K562 (cell line): ENCODE results near the gene PANK2. TPM values are rescaled to one million over a fixed set of nuclear protein-coding genes. Genes with fewer than 3 reads are reported as not detected.

Experiments
- E2F4 ChIP-seq: sonication (generic); formaldehyde crosslinking; IDR thresholded peaks from 2 replicates; pipeline ENCODE4 v1.8.0; 2022; ENCODE audit warnings: mild to moderate bottlenecking, low read depth, missing genetic modification reagents
- HES1 ChIP-seq: fragments of 450-650 bp; IDR thresholded peaks from 2 replicates; pipeline ENCODE4 v1.6.1; 2016; ENCODE audit warnings: low read depth, mild to moderate bottlenecking, moderate library complexity
- IRF9 ChIP-seq: fragments of 450-650 bp; IDR thresholded peaks from 2 replicates; pipeline ENCODE4 v1.6.1; 2016; ENCODE audit warnings: missing biosample characterization, missing genetic modification characterization
- MCM2 ChIP-seq: fragments of 450-650 bp; IDR thresholded peaks from 2 replicates; pipeline ENCODE4 v1.6.1; 2017; ENCODE audit warnings: low read depth, mild to moderate bottlenecking
- MXD1 ChIP-seq: fragments of 250-450 bp; sonication (Bioruptor Pico); IDR thresholded peaks from 2 replicates; pipeline ENCODE4 v1.8.0; 2021; ENCODE audit warnings: borderline replicate concordance, mild to moderate bottlenecking, moderate library complexity; ENCODE audit not compliant: poor library complexity, severe bottlenecking
- MXI1 ChIP-seq: IDR thresholded peaks from 2 replicates; pipeline ENCODE4 v1.6.1; 2011; ENCODE audit warnings: low read depth, mild to moderate bottlenecking, improper control_type of control experiment, low read length
- NFRKB ChIP-seq: fragments of 450-650 bp; IDR thresholded peaks from 2 replicates; pipeline ENCODE4 v1.6.1; 2016; ENCODE audit warnings: low read depth
- NKRF ChIP-seq: fragments of 450-650 bp; IDR thresholded peaks from 2 replicates; pipeline ENCODE4 v1.6.1; 2016; ENCODE audit warnings: borderline replicate concordance
- NR2C2 ChIP-seq, 2 experiments: fragments of 200-800 bp in 1 of 2; sonication (Bioruptor generic) in 1 of 2; sonication (generic) in 1 of 2; formaldehyde crosslinking in 1 of 2; IDR thresholded peaks; 2 replicates each; pipeline versions ENCODE4 v1.6.1 to v1.8.0; 2016 to 2022; ENCODE audit warnings: mild to moderate bottlenecking in 1 of 2, missing compliant biosample characterization in 1 of 2, missing genetic modification characterization in 1 of 2, missing genetic modification reagents in 1 of 2
- PPARD ChIP-seq: fragments of 250-450 bp; sonication (Bioruptor Pico); IDR thresholded peaks from 2 replicates; pipeline ENCODE4 v1.8.0; 2022; ENCODE audit warnings: inconsistent platforms, mild to moderate bottlenecking, moderate library complexity
- TCF3 ChIP-seq: sonication (generic); formaldehyde crosslinking; IDR thresholded peaks from 2 replicates; pipeline ENCODE4 v1.4.0; 2020; ENCODE audit warnings: mild to moderate bottlenecking, missing genetic modification reagents
- TEAD1 ChIP-seq, 2 experiments: fragments of 450-650 bp in 1 of 2; sonication (generic) in 1 of 2; formaldehyde crosslinking; IDR thresholded peaks; 2 replicates each; pipeline versions ENCODE4 v1.4.0 to v1.8.0; 2020 to 2022; ENCODE audit warnings: mild to moderate bottlenecking in 2 of 2, missing genetic modification reagents in 1 of 2
- TEAD4 ChIP-seq, 2 experiments: sonication (generic) in 1 of 2; formaldehyde crosslinking in 1 of 2; IDR thresholded peaks; 2 replicates each; pipeline versions ENCODE4 v1.6.1 to v1.8.0; 2012 to 2022; ENCODE audit warnings: borderline replicate concordance in 1 of 2, inconsistent platforms in 1 of 2, low read length in 1 of 2, mild to moderate bottlenecking in 1 of 2, missing genetic modification reagents in 1 of 2
- ZNF586 ChIP-seq: fragments of 450-650 bp; formaldehyde crosslinking; conservative IDR thresholded peaks from 2 replicates; pipeline ENCODE4 v1.4.0; 2020; ENCODE audit warnings: mild to moderate bottlenecking, moderate library complexity
- ZNF609 ChIP-seq: sonication (generic); formaldehyde crosslinking; IDR thresholded peaks from 2 replicates; pipeline ENCODE4 v1.8.1; 2023; ENCODE audit warnings: missing genetic modification reagents, mild to moderate bottlenecking, borderline replicate concordance
- ZNF644 ChIP-seq: fragments of 200-800 bp; sonication (Bioruptor generic); IDR thresholded peaks from 2 replicates; pipeline ENCODE4 v1.6.1; 2016; ENCODE audit warnings: low read depth, missing genetic modification characterization, missing compliant biosample characterization
- polyA plus RNA-seq, 8 experiments: library from polyadenylated mRNA; depleted of rRNA in 4 of 8; stranded (reverse) in 5 of 8; unstranded in 3 of 8; fragments of >200 nt; fragmentation: Nextera tagmentation in 2 of 8; fragmentation: Illumina TruSeq in 1 of 8; extraction: Ambion mirVana in 2 of 8; extraction: Trizol in 1 of 8; gene quantifications; 2 replicates each; pipeline versions ENCODE4 v1.2.1 to v1.2.3, GENCODE V29; 2011 to 2014; ENCODE audit warnings: inconsistent platforms in 1 of 8, missing spikeins in 1 of 8
- total RNA-seq, 7 experiments: library from RNA; depleted of rRNA in 6 of 7; stranded (reverse); fragments of >200 nt in 6 of 7; fragmentation: Illumina TruSeq in 2 of 7; extraction: Trizol in 2 of 7; gene quantifications; 2 replicates each; pipeline versions ENCODE4 v1.2.1 to v1.2.3, GENCODE V29; 2011 to 2021; ENCODE audit warnings: low replicate concordance in 1 of 7

Gene PANK2
- total and polyA plus RNA-seq, 9 of the 15 experiments (the other 6 are each of a cell fraction or from before 2014, with no cell fraction given) = 14.9 to 43.5 (median 31.4) TPM

- no peak for TF ChIP-seq ZNF609
- no peak for TF ChIP-seq TEAD1 (CRISPR knock-in tag; IDR thresholded peaks at IDR 0.05)
- 0 out of 2 replicates have a peak, but pooled peaks have one; percentile 27 for TF ChIP-seq E2F4 (CRISPR knock-in tag)
- TF ChIP-seq TCF3 (CRISPR knock-in tag) = no peak
- no peak for TF ChIP-seq NR2C2 (CRISPR knock-in tag; IDR thresholded peaks at IDR 0.05)
- 0 out of 2 replicates have a peak, but pooled peaks have one; percentile 39 for TF ChIP-seq NR2C2 (tag; IDR thresholded peaks at IDR 0.05)
- no peak for TF ChIP-seq NKRF
- no peak for TF ChIP-seq ZNF586 (CRISPR knock-in tag)
- no peak for TF ChIP-seq MXI1
- TF ChIP-seq MXD1 (CRISPR knock-in tag) = no peak
- TF ChIP-seq PPARD (CRISPR knock-in tag) = no peak
- no peak for TF ChIP-seq ZNF644 (tag)
- TF ChIP-seq MCM2 = no peak
- no peak for TF ChIP-seq HES1
- TF ChIP-seq NFRKB = no peak
- no peak for TF ChIP-seq TEAD4 (IDR thresholded peaks at IDR 0.05; ENCODE audit: low read length)
- TF ChIP-seq TEAD4 (CRISPR knock-in tag; IDR thresholded peaks at IDR 0.05; ENCODE audit: borderline replicate concordance) = no peak
- no peak for TF ChIP-seq IRF9
These were observed 41.7 kb upstream of the PANK2 start (continued) for GRCh38 chr20:3847429-3847940.
